ENCODE measurements around the gene PBRM1.
"Not testable (repeated sequence)": the region's sequence is repeated elsewhere in the genome, so short reads cannot be mapped to it uniquely, and the experiment has no call there.

The PBRM1 gene

GRCh38 chr3:52685709-52686691 lies at the start of gene PBRM1, which contains the start of gene GNL3:
PBRM1 (minus strand) TSS chr3:52685913.
GNL3 (plus strand) TSS chr3:52686032; CDS start chr3:52686093, 61 bp downstream.
- H3K36me3 ChIP-seq (ENCODE audit: insufficient read depth, low read length), result peaks cover 44% of the 10 kb centered on the region
- H3K4me1 ChIP-seq (ENCODE audit: control insufficient read depth, insufficient read depth, low read length, unreplicated experiment), result peaks cover 49% of the 10 kb centered on the region
- no peak within 1 kb of the TSS for H2AFZ ChIP-seq (ENCODE audit: low read length, unreplicated experiment)

GRCh38 chr3:52733256-52733891 lies 47.7 kb upstream of the PBRM1 start:
- H2AFZ ChIP-seq (ENCODE audit: low read length, unreplicated experiment), result no peak overlapping the region
- H3K79me2 ChIP-seq (ENCODE audit: control insufficient read depth, insufficient read depth, low read length, unreplicated experiment), result no peaks in the 10 kb centered on the region
- no peak overlapping the region for H3K4me3 ChIP-seq (ENCODE audit: low read depth, low read length)
- no peaks in the 10 kb centered on the region for H3K4me1 ChIP-seq (ENCODE audit: control insufficient read depth, insufficient read depth, low read length, unreplicated experiment)
- no peak overlapping the region for H3K27ac ChIP-seq (ENCODE audit: low read depth, low read length)
- H3K36me3 ChIP-seq (ENCODE audit: insufficient read depth, low read length), result peaks cover 60% of the 10 kb centered on the region
- H3K27me3 ChIP-seq (ENCODE audit: insufficient read depth, low read length), result no peaks in the 10 kb centered on the region

More at GRCh38 chr3:52685709-52686691, at the start of gene PBRM1, which contains the start of gene GNL3:
- Histone ChIP-seq H3K27ac (ENCODE audit: low read depth, low read length) (peak within 1 kb of the TSS; percentile 87), H3K79me2 (ENCODE audit: control insufficient read depth, insufficient read depth, low read length, unreplicated experiment) (peaks cover 91% of the 10 kb centered on the region), H3K27me3 (ENCODE audit: insufficient read depth, low read length) (no peaks in the 10 kb centered on the region), H3K4me3 (ENCODE audit: low read depth, low read length) (peak within 1 kb of the TSS; percentile 80)

- H3K36me3 ChIP-seq (ENCODE audit: insufficient read depth, low read length), result peaks cover 53% of the 10 kb centered on the region
- H3K4me3 ChIP-seq (ENCODE audit: low read depth, low read length), result no peak overlapping the region
- H2AFZ ChIP-seq (ENCODE audit: low read length, unreplicated experiment), result no peak overlapping the region
- H3K27me3 ChIP-seq (ENCODE audit: insufficient read depth, low read length), result no peaks in the 10 kb centered on the region
- no peaks in the 10 kb centered on the region for H3K4me1 ChIP-seq (ENCODE audit: control insufficient read depth, insufficient read depth, low read length, unreplicated experiment)
- H3K79me2 ChIP-seq (ENCODE audit: control insufficient read depth, insufficient read depth, low read length, unreplicated experiment), result no peaks in the 10 kb centered on the region
- H3K27ac ChIP-seq (ENCODE audit: low read depth, low read length), result no peak overlapping the region
Measured at GRCh38 chr3:52731590-52731989, 45.9 kb upstream of the PBRM1 start.

GRCh38 chr3:52730681-52731080 lies 45.0 kb upstream of the PBRM1 start:
- Histone ChIP-seq H2AFZ (ENCODE audit: low read length, unreplicated experiment) (no peak overlapping the region), H3K36me3 (ENCODE audit: insufficient read depth, low read length) (peaks cover 48% of the 10 kb centered on the region), H3K27ac (ENCODE audit: low read depth, low read length) (no peak overlapping the region), H3K4me3 (ENCODE audit: low read depth, low read length) (no peak overlapping the region), H3K27me3 (ENCODE audit: insufficient read depth, low read length) (no peaks in the 10 kb centered on the region), H3K79me2 (ENCODE audit: control insufficient read depth, insufficient read depth, low read length, unreplicated experiment) (no peaks in the 10 kb centered on the region), H3K4me1 (ENCODE audit: control insufficient read depth, insufficient read depth, low read length, unreplicated experiment) (no peaks in the 10 kb centered on the region)

DNA sequence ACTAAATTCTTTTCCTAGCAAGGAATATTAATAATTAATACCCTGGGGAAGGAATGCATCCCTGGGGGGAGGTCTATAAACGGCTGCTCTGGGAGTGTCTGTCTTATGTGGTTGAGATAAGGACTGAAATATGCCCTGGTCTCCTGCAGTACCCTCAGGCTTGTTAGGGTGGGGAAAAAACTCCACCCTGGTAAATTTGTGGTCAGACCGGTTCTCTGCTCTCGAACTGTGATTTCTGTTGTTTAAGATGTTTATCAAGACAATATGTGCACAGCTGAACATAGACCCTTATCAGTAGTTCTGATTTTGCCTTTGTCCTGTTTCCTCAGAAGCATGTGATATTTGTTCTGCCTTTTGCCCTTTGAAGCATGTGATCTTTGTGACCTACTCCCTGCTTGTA lies 43.0 kb upstream of the PBRM1 start:
- H3K27ac ChIP-seq (ENCODE audit: low read depth, low read length); H3K4me3 ChIP-seq (ENCODE audit: low read depth, low read length); H3K27me3 ChIP-seq (ENCODE audit: insufficient read depth, low read length); H3K4me1 ChIP-seq (ENCODE audit: control insufficient read depth, insufficient read depth, low read length, unreplicated experiment); H2AFZ ChIP-seq (ENCODE audit: low read length, unreplicated experiment); H3K79me2 ChIP-seq (ENCODE audit: control insufficient read depth, insufficient read depth, low read length, unreplicated experiment): not testable (repeated sequence)
- peaks cover 35% of the 10 kb centered on the region for H3K36me3 ChIP-seq (ENCODE audit: insufficient read depth, low read length)

DNA sequence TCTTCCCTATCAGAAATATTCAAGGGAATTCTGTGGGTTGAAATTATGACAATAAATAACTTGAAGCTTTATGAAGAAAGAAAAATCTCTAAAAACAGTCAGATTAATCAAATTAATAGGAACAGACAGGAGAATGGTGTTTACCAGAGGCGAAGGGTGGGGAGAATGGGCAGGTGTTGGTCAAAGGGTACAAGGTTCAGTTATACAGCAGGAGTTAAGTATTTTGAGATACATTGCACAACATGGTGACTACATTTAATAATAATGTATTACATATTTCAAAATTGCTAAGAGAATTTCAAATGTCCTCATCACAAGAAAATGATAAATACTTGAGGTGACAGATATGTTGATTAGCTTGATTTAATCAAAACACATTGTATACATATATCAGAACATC lies 38.8 kb upstream of the PBRM1 start:
- Histone ChIP-seq H3K27me3 (ENCODE audit: insufficient read depth, low read length) (no peaks in the 10 kb centered on the region), H3K4me3 (ENCODE audit: low read depth, low read length) (no peak overlapping the region), H3K4me1 (ENCODE audit: control insufficient read depth, insufficient read depth, low read length, unreplicated experiment) (no peaks in the 10 kb centered on the region), H3K79me2 (ENCODE audit: control insufficient read depth, insufficient read depth, low read length, unreplicated experiment) (no peaks in the 10 kb centered on the region), H3K27ac (ENCODE audit: low read depth, low read length) (no peak overlapping the region), H2AFZ (ENCODE audit: low read length, unreplicated experiment) (no peak overlapping the region), H3K36me3 (ENCODE audit: insufficient read depth, low read length) (peaks cover 8% of the 10 kb centered on the region)

DNA sequence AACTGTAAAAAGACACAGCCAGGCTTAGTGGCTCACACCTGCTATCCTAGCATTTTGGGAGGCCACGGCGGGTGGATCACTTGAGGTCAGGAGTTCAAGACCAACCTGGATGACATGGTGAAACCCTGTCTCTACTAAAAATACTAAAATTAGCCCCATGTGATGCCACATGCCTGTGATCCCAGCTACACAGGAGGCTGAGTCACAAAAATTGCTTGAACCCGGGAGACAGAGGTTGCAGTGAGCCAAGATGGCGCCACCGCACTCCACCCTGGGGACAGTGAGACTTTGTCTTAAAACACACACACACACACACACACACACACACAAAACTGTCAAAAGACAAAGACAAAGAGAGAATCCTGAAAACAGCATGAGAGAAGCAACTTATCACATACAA lies 38.2 kb upstream of the PBRM1 start:
- H2AFZ ChIP-seq (ENCODE audit: low read length, unreplicated experiment), result no peak overlapping the region
- H3K4me1 ChIP-seq (ENCODE audit: control insufficient read depth, insufficient read depth, low read length, unreplicated experiment), result no peaks in the 10 kb centered on the region
- H3K27me3 ChIP-seq (ENCODE audit: insufficient read depth, low read length), result no peaks in the 10 kb centered on the region
- H3K79me2 ChIP-seq (ENCODE audit: control insufficient read depth, insufficient read depth, low read length, unreplicated experiment), result no peaks in the 10 kb centered on the region
- H3K4me3 ChIP-seq (ENCODE audit: low read depth, low read length), result no peak overlapping the region
- no peak overlapping the region for H3K27ac ChIP-seq (ENCODE audit: low read depth, low read length)
- peaks cover 10% of the 10 kb centered on the region for H3K36me3 ChIP-seq (ENCODE audit: insufficient read depth, low read length)

DNA sequence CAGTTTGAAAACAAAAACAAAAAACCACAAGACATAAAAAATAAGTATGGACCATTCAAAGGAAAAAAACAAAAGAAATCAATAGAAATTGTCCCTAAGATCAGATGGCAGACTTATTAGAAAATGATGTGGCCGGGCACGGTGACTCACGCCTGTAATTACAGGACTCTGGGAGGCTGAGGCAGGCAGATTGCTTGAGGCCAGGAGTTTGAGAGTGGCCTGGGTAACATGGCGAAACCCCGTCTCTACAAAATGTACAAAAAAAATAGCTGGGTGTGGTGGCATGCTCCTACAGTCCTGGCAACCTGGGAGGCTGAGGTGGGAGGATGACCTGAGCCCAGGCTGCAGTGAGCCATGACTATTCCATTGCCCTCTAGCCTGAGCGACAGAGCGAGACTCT lies 36.8 kb upstream of the PBRM1 start:
- no peaks in the 10 kb centered on the region for H3K79me2 ChIP-seq (ENCODE audit: control insufficient read depth, insufficient read depth, low read length, unreplicated experiment)
- H3K4me3 ChIP-seq (ENCODE audit: low read depth, low read length), result no peak overlapping the region

DNA sequence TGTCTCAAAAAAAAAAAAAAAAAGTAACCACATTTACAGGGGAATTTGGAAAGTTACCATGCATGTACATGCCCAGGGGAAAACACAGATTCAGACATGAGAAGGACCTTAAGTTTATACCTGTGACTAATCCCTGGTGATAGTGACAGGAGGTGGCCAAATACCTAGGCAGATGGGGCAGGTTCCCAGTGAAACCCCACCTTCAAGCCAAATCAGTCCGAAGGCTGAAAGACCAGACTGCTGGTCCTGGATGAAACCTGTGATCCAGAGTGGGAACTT lies 36.0 kb upstream of the PBRM1 start:
- H3K27me3 ChIP-seq (ENCODE audit: insufficient read depth, low read length), result no peaks in the 10 kb centered on the region
- no peaks in the 10 kb centered on the region for H3K4me1 ChIP-seq (ENCODE audit: control insufficient read depth, insufficient read depth, low read length, unreplicated experiment)
- H3K4me3 ChIP-seq (ENCODE audit: low read depth, low read length), result no peak overlapping the region
- H3K27ac ChIP-seq (ENCODE audit: low read depth, low read length), result no peak overlapping the region
- peaks cover 12% of the 10 kb centered on the region for H3K36me3 ChIP-seq (ENCODE audit: insufficient read depth, low read length)
- H2AFZ ChIP-seq (ENCODE audit: low read length, unreplicated experiment), result no peak overlapping the region
- H3K79me2 ChIP-seq (ENCODE audit: control insufficient read depth, insufficient read depth, low read length, unreplicated experiment), result no peaks in the 10 kb centered on the region

More for the DNA sequence above, 36.8 kb upstream of the PBRM1 start:
- Histone ChIP-seq H2AFZ (ENCODE audit: low read length, unreplicated experiment) (no peak overlapping the region), H3K36me3 (ENCODE audit: insufficient read depth, low read length) (peaks cover 12% of the 10 kb centered on the region), H3K27me3 (ENCODE audit: insufficient read depth, low read length) (no peaks in the 10 kb centered on the region), H3K4me1 (ENCODE audit: control insufficient read depth, insufficient read depth, low read length, unreplicated experiment) (no peaks in the 10 kb centered on the region), H3K27ac (ENCODE audit: low read depth, low read length) (no peak overlapping the region)

GRCh38 chr3:52721002-52721729 lies 35.5 kb upstream of the PBRM1 start:
- no peak overlapping the region for H3K4me3 ChIP-seq (ENCODE audit: low read depth, low read length)
- H3K27ac ChIP-seq (ENCODE audit: low read depth, low read length), result no peak overlapping the region
- H3K79me2 ChIP-seq (ENCODE audit: control insufficient read depth, insufficient read depth, low read length, unreplicated experiment), result no peaks in the 10 kb centered on the region
- H3K4me1 ChIP-seq (ENCODE audit: control insufficient read depth, insufficient read depth, low read length, unreplicated experiment), result no peaks in the 10 kb centered on the region
- H2AFZ ChIP-seq (ENCODE audit: low read length, unreplicated experiment), result no peak overlapping the region
- peaks cover 12% of the 10 kb centered on the region for H3K36me3 ChIP-seq (ENCODE audit: insufficient read depth, low read length)
- H3K27me3 ChIP-seq (ENCODE audit: insufficient read depth, low read length), result no peaks in the 10 kb centered on the region
